Mesendoderm (in vitro differentiated cells): ENCODE measurements around the gene HUNK.

Source experiments
- DNase-seq: peaks from one replicate; pipeline ENCODE4 v3.0.0; 2013
- H2AK5ac ChIP-seq: 2 replicates; pipeline ENCODE4 v1.6.1; 2013; ENCODE audit warnings: low read length, inconsistent platforms
- H2BK120ac ChIP-seq: 2 replicates; pipeline ENCODE4 v1.6.1; 2013; ENCODE audit warnings: low read depth, mild to moderate bottlenecking, low read length, moderate library complexity, mixed read lengths
- H2BK15ac ChIP-seq: replicated peaks from 2 replicates; pipeline ENCODE4 v1.6.1; 2013; ENCODE audit warnings: low read depth, mild to moderate bottlenecking, moderate library complexity
- H2BK5ac ChIP-seq: 2 replicates; pipeline ENCODE4 v1.6.1; 2013; ENCODE audit warnings: low read length, inconsistent platforms
- H3K18ac ChIP-seq: 2 replicates; pipeline ENCODE4 v1.6.1; 2013; ENCODE audit warnings: mild to moderate bottlenecking, low read length, mixed read lengths
- H3K23ac ChIP-seq: one replicate; pipeline ENCODE4 v1.6.1; 2013; ENCODE audit warnings: low read length
- H3K27ac ChIP-seq: 2 replicates; pipeline ENCODE4 v1.5.1; 2013; ENCODE audit warnings: low read depth, mild to moderate bottlenecking, inconsistent platforms, low read length, moderate library complexity
- H3K27me3 ChIP-seq: 2 replicates; pipeline ENCODE4 v1.6.1; 2013; ENCODE audit warnings: low read length, control low read depth, mild to moderate bottlenecking, inconsistent platforms; ENCODE audit not compliant: insufficient read depth, poor library complexity
- H3K36me3 ChIP-seq: 2 replicates; pipeline ENCODE4 v1.6.1; 2013; ENCODE audit warnings: low read length, inconsistent platforms; ENCODE audit not compliant: control insufficient read depth, insufficient read depth
- H3K4ac ChIP-seq: one replicate; pipeline ENCODE4 v1.6.1; 2013; ENCODE audit warnings: low read depth, mild to moderate bottlenecking, low read length, moderate library complexity
- H3K4me1 ChIP-seq: 2 replicates; pipeline ENCODE4 v1.6.1; 2013; ENCODE audit warnings: low read depth, low read length, inconsistent platforms; ENCODE audit not compliant: control insufficient read depth
- H3K4me2 ChIP-seq: 2 replicates; pipeline ENCODE4 v1.6.1; 2013; ENCODE audit warnings: low read length
- H3K4me3 ChIP-seq: 2 replicates; pipeline ENCODE4 v1.5.1; 2013; ENCODE audit warnings: mild to moderate bottlenecking, low read length
- H3K56ac ChIP-seq: one replicate; pipeline ENCODE4 v1.6.1; 2013; ENCODE audit warnings: low read length
- H3K79me1 ChIP-seq: 2 replicates; pipeline ENCODE4 v1.6.1; 2013; ENCODE audit warnings: low read length, inconsistent platforms
- H3K79me2 ChIP-seq: 2 replicates; pipeline ENCODE4 v1.6.1; 2013; ENCODE audit warnings: mild to moderate bottlenecking, low read length; ENCODE audit not compliant: control insufficient read depth, insufficient read depth
- H3K9ac ChIP-seq: 2 replicates; pipeline ENCODE4 v1.6.1; 2013; ENCODE audit warnings: low read length, inconsistent platforms
- H4K5ac ChIP-seq: one replicate; pipeline ENCODE4 v1.6.1; 2013; ENCODE audit warnings: low read length
- H4K8ac ChIP-seq: one replicate; pipeline ENCODE4 v1.6.1; 2013; ENCODE audit warnings: low read depth, mild to moderate bottlenecking, control low read depth, low read length, moderate library complexity
- WGBS: extraction: QIAGEN DNeasy Blood & Tissue Kit; methylation state at CpG from one replicate; pipeline ENCODE4 v1.1.7; 2013; ENCODE audit warnings: low lambda C conversion rate, missing lambda C conversion rate; ENCODE audit not compliant: insufficient coverage; ENCODE audit errors: extremely low coverage; 5-methylcytosine and 5-hydroxymethylcytosine counted together

Gene HUNK

GRCh38 chr21:31893851-31894415, 21.1 kb downstream of the HUNK start:
- no peak overlapping the region for H3K4me2 ChIP-seq
- no peak overlapping the region for H3K9ac ChIP-seq
- no peak overlapping the region for H3K4ac ChIP-seq
- H3K36me3 ChIP-seq, result no peaks in the 10 kb centered on the region
- no peak overlapping the region for H3K23ac ChIP-seq
- H2BK15ac ChIP-seq, result no peak overlapping the region
- H2BK5ac ChIP-seq, result no peak overlapping the region
- WGBS, result no CpG with 5 or more reads among the region's 6 CpGs
- H4K5ac ChIP-seq, result no peak overlapping the region
- no peak overlapping the region for H4K8ac ChIP-seq
- H3K27ac ChIP-seq, result no peak overlapping the region
- no peak overlapping the region for H3K4me3 ChIP-seq
- H3K79me2 ChIP-seq, result peaks cover 4% of the 10 kb centered on the region
- H3K79me1 ChIP-seq, result peaks cover 4% of the 10 kb centered on the region
- no peak overlapping the region for H2BK120ac ChIP-seq
- no peaks in the 10 kb centered on the region for H3K27me3 ChIP-seq
- peak; percentile 23 for DNase-seq
- H3K56ac ChIP-seq, result no peak overlapping the region
- H3K18ac ChIP-seq, result peak overlapping the region; percentile 55
- H3K4me1 ChIP-seq, result peaks cover 17% of the 10 kb centered on the region
- no peak overlapping the region for H2AK5ac ChIP-seq

DNA sequence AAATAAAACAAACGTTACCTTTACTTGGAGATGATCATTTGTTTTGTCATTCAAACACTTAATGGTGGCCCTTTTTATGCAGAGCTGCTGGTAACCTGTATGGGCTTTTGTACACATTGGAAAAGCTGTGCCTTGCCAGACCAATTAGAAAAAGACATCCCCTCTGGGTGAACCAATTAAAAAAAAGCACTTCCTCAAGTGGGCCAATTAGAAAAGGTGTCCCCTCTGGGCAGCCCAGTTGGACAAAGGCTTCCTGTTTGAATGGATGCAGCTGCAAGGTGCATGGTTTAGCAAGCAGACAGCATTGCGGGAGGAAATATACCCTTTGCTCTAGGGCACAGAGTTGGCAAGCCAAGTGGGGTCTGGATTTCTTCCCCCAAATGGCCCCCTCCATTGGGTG, 21.6 kb downstream of the HUNK start:
- no CpG with 5 or more reads among the region's 2 CpGs for WGBS
- H3K23ac ChIP-seq, result no peak overlapping the region
- no peak overlapping the region for H2BK15ac ChIP-seq
- H2BK5ac ChIP-seq, result no peak overlapping the region
- H3K18ac ChIP-seq, result no peak overlapping the region
- peaks cover 4% of the 10 kb centered on the region for H3K79me2 ChIP-seq
- H3K36me3 ChIP-seq, result no peaks in the 10 kb centered on the region
- H3K56ac ChIP-seq, result peak overlapping the region; percentile 22
- H3K27me3 ChIP-seq, result no peaks in the 10 kb centered on the region
- no peak overlapping the region for H3K9ac ChIP-seq
- peak; percentile 27 for DNase-seq
- no peak overlapping the region for H4K5ac ChIP-seq
- no peak overlapping the region for H3K4me3 ChIP-seq
- no peak overlapping the region for H3K4me2 ChIP-seq
- no peak overlapping the region for H2AK5ac ChIP-seq
- H3K4ac ChIP-seq, result no peak overlapping the region
- H3K4me1 ChIP-seq, result peaks cover 17% of the 10 kb centered on the region
- peaks cover 4% of the 10 kb centered on the region for H3K79me1 ChIP-seq
- no peak overlapping the region for H2BK120ac ChIP-seq
- H3K27ac ChIP-seq, result no peak overlapping the region
- H4K8ac ChIP-seq, result no peak overlapping the region

DNA sequence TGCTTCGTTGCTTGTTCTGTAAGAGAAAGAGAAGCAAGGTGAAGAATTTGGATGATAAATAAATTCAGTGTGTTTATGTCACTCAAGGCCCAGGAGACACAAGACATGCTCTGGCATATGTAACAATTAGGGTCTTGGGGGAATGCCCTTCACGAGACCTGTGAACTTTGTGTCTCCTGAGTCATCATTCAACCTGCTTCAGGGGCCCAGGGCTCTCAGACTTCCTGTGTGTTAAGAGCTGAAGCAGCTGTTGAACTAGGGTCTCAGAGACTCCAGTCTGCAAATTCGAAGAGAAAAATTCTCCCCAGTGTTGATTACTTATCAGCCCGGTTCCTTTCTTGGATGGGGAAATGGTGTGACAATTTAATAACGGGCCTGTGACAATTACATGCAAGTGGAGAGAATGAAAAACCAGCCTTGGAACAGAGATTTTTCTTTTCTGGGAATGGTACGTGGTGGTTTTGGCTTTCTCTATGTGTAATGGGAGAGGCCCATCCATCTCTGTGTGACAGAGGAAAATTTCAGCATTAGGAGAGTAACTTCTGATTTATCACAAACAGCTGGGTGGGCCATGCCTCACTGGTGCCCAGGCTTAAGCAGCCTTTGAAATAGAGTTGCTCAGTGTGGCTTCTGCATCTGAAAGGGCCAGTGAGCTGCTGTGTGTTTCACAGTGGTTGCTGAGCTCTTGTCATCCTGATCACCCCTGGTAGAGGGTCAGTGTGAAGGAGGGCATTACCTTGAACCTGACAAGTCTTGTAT, 22.4 kb downstream of the HUNK start:
- Histone ChIP-seq H3K9ac (no peak overlapping the region), H4K5ac (peak overlapping the region; percentile 83), H3K27me3 (no peaks in the 10 kb centered on the region), H3K4ac (no peak overlapping the region), H3K36me3 (no peaks in the 10 kb centered on the region), H3K4me3 (no peak overlapping the region), H3K4me1 (peaks cover 17% of the 10 kb centered on the region), H2AK5ac (no peak overlapping the region), H4K8ac (no peak overlapping the region), H3K56ac (peak overlapping the region; percentile 10), H3K4me2 (no peak overlapping the region), H2BK15ac (no peak overlapping the region), H3K27ac (peak overlapping the region; percentile 40), H2BK120ac (no peak overlapping the region), H3K18ac (peak overlapping the region; percentile 43), H2BK5ac (no peak overlapping the region), H3K79me1 (peaks cover 4% of the 10 kb centered on the region), H3K23ac (no peak overlapping the region), H3K79me2 (peaks cover 4% of the 10 kb centered on the region)
- DNase-seq, result peak; percentile 79
- WGBS, result no CpG with 5 or more reads among the region's 6 CpGs

DNA sequence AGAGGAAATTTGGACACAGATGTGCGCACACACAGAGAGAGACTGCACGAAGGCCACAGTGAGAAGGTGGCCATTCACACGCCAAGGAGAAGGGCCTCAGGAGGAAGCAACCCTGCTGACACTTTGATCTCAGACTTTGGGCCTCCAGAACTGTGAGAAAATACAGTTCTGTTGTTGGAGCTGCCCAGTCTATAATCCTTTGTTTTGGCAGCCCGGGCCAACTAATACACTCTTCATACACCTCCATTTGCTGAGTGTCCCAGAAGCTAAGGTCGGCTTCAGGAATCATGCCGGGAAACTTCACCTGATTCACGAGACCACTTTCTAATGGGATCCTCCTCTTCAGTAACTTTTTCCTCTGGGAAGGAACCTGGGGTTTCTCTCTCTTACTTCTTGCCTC, 23.2 kb downstream of the HUNK start:
- Histone ChIP-seq H3K23ac (no peak overlapping the region), H3K27ac (no peak overlapping the region), H3K9ac (no peak overlapping the region), H3K4me1 (peaks cover 17% of the 10 kb centered on the region), H3K4me3 (no peak overlapping the region), H3K56ac (peak overlapping the region; percentile 10), H3K79me1 (peaks cover 4% of the 10 kb centered on the region), H2BK120ac (no peak overlapping the region), H3K4ac (no peak overlapping the region), H2AK5ac (no peak overlapping the region), H3K18ac (peak overlapping the region; percentile 32), H2BK15ac (no peak overlapping the region), H3K79me2 (peaks cover 4% of the 10 kb centered on the region), H3K4me2 (no peak overlapping the region), H4K8ac (no peak overlapping the region), H2BK5ac (no peak overlapping the region), H3K36me3 (no peaks in the 10 kb centered on the region), H4K5ac (peak overlapping the region; percentile 83), H3K27me3 (no peaks in the 10 kb centered on the region)
- no CpG with 5 or more reads among the region's 7 CpGs for WGBS
- DNase-seq, result no peak

- Histone ChIP-seq H3K9ac (no peak overlapping the region), H3K4ac (no peak overlapping the region), H3K4me3 (no peak overlapping the region), H3K79me1 (peaks cover 6% of the 10 kb centered on the region), H2BK5ac (no peak overlapping the region), H4K8ac (no peak overlapping the region), H3K27me3 (no peaks in the 10 kb centered on the region), H2AK5ac (no peak overlapping the region), H4K5ac (no peak overlapping the region), H3K79me2 (peaks cover 4% of the 10 kb centered on the region), H3K23ac (no peak overlapping the region), H2BK15ac (no peak overlapping the region), H2BK120ac (no peak overlapping the region), H3K27ac (no peak overlapping the region), H3K4me1 (peaks cover 17% of the 10 kb centered on the region), H3K4me2 (no peak overlapping the region), H3K56ac (no peak overlapping the region), H3K36me3 (no peaks in the 10 kb centered on the region), H3K18ac (no peak overlapping the region)
- no CpG with 5 or more reads among the region's 3 CpGs for WGBS
- DNase-seq, result no peak
These were observed 24.5 kb downstream of the HUNK start for GRCh38 chr21:31897311-31897710.
